Heart left ventricle (tissue), 16 donors: ENCODE data around the gene PDIA3. TPM values are rescaled to one million over a fixed set of nuclear protein-coding genes. Genes with fewer than 3 reads are reported as not detected.

Experiments used
- ATAC-seq, 4 donors: fragments of 200-7000 bp; cut with Tn5 transposase; one replicate each; pipeline ENCODE4 v1.9.1; 2020 to 2022; ENCODE audit warnings: moderate library complexity in 4 of 4, mild to moderate bottlenecking in 3 of 4, moderate number of reproducible peaks in 1 of 4
- DNase-seq, 5 donors: peaks; one replicate each; pipeline ENCODE4 v3.0.0-alpha.2; 2020
- H3K27ac ChIP-seq, 12 donors: fragments of 200-600 bp; sonication (generic) in 4 of 12; one replicate each; pipeline versions ENCODE4 v1.5.0 to v1.8.0; 2016 to 2022; ENCODE audit warnings: mild to moderate bottlenecking in 2 of 12
- H3K27me3 ChIP-seq, 9 donors: fragments of 200-600 bp; sonication (generic) in 2 of 9; one replicate each; pipeline versions ENCODE4 v1.5.1 to v1.8.0; 2016 to 2022; ENCODE audit warnings: mild to moderate bottlenecking in 3 of 9
- H3K36me3 ChIP-seq, 9 donors: fragments of 200-600 bp; sonication (generic) in 2 of 9; one replicate each; pipeline versions ENCODE4 v1.5.0 to v1.8.0; 2018 to 2022; ENCODE audit warnings: mild to moderate bottlenecking in 2 of 9
- H3K4me1 ChIP-seq, 12 donors: fragments of 200-600 bp; sonication (generic) in 4 of 12; one replicate each; pipeline versions ENCODE4 v1.5.0 to v1.8.0; 2016 to 2022; ENCODE audit warnings: mild to moderate bottlenecking in 3 of 12
- H3K4me3 ChIP-seq, 12 donors: fragments of 200-600 bp; sonication (generic) in 4 of 12; one replicate each; pipeline versions ENCODE4 v1.5.0 to v1.8.0; 2017 to 2022; ENCODE audit warnings: mild to moderate bottlenecking in 9 of 12, moderate library complexity in 4 of 12
- H3K9me3 ChIP-seq, 12 donors: fragments of 200-600 bp; sonication (generic) in 4 of 12; one replicate each; pipeline versions ENCODE4 v1.5.0 to v1.8.0; 2016 to 2022; ENCODE audit warnings: mild to moderate bottlenecking in 1 of 12
- POLR2A ChIP-seq, 2 donors: fragments of 450-650 bp; IDR thresholded peaks; one replicate each; pipeline ENCODE4 v1.6.1; 2017; ENCODE audit warnings: antibody characterized with exemption in 2 of 2, mild to moderate bottlenecking in 2 of 2, moderate library complexity in 2 of 2
- WGBS, 4 donors: extraction: QIAGEN DNeasy Blood & Tissue Kit in 2 of 4; methylation state at CpG; one replicate each; pipeline versions ENCODE4 v1.1.5 to v1.1.7; 2013 to 2018; 5-methylcytosine and 5-hydroxymethylcytosine counted together
- intact Hi-C, 10 donors: fragments of 100-400 bp; cut with DNase I; formaldehyde crosslinking; loops; one replicate each; pipeline versions ENCODE4 v1.11.1 to v1.14.2; 2022
- polyA plus RNA-seq, 2 donors: library from polyadenylated mRNA; stranded (reverse); fragments of 200-250 nt; gene quantifications; one replicate each; pipeline ENCODE4 v1.2.3, GENCODE V29; 2013
- total RNA-seq, 9 donors: library from RNA; depleted of rRNA in 2 of 9; stranded (reverse); fragments of >200 nt in 2 of 9; fragmentation: NEBNext Ultra II Directional in 3 of 9; extraction: Animal tissue kit (Norgen Biotek cat#: 25700) in 3 of 9; gene quantifications; one replicate each; pipeline versions ENCODE4 v1.1.0 to v1.2.4, GENCODE V29; 2016 to 2023
- TF ChIP-seq, protein P1 (sequence below), 12 donors: fragments of 200-600 bp; sonication (generic) in 4 of 12; IDR thresholded peaks; one replicate each; pipeline versions ENCODE4 v1.5.0 to v1.8.0; 2018 to 2022; ENCODE audit warnings: antibody characterized with exemption in 12 of 12, mild to moderate bottlenecking in 5 of 12
- donor health status: ischemic (EF 13 %, LVEDD 7.1; RV severe dilation, severe dysfunction).
- donor health status: healthy with polysubstance abuse.
- donor health status: DM: no; HTN: yes; CAD: no.
- donor health status: DM: no; HTN: no; CAD: no.
- donor health status: ischemic (EF 25% LVEDD 6.9; RV normal size, moderate dysfunction).
- donor health status: ischemic (EF 25% LVEDD 5.7; RV mildly dilated, moderate dysfunction).
- donor health status: healthy.
- donor health status: DM: yes; HTN: yes; CAD: no.
- donor health status: ischemic (EF 35%, LVEDD 5.7; RV mildly dilated, moderate dysfunction).
- donor health status: nonischemic (EF 11% LVEDD 7.7; RV severe dilation, severe dysfunction).
- donor health status: DM: yes; HTN: yes; CAD: no.
- donor health status: PGD.
- donor health status: ischemic (EF 29% LVEDD 5.4; RV normal size, mild dysfunction).
- donor health status: nonischemic (EF 23%, LVEDD 6.1; RV moderate dilation, normal function).

Gene PDIA3
- total and polyA plus RNA-seq, 11 donors, result 57.2 to 278 (median 172) TPM

DNA sequence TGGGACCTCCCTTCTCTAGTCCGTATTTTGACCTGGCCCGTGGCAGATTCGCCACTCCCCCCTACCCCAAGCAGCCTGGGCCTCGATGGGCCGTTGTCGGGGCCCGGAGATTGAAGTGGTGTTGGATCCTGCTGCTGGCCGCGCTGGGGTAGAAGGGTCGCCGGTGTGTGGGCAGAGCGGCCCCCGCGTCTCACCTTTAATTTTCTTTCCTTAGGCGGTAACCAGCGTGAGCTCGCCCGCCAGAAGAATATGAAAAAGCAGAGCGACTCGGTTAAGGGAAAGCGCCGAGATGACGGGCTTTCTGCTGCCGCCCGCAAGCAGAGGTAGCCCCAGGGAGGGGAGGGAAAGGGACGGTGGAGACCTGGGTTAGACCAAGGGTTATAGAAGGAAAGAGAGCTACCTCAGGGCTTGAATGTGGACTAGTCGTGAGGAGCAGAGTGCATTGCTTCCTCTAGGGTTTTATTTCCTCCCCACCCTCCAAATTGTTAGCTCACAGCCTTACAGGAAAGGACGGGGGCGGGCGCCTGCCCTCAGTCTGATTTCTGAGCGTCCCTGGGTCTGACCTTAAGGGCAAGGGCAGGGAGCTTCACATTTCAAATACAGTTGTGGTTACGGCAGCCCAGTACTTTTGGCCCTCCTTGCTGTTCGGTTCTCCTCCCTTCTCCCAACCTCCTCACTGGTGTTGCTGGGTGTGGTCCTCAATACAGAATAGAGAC, 46.7 kb downstream of the PDIA3 start:
- intact Hi-C loops, result loop anchor here in 2 of 10 donors (1.0 to 5.0 kb wide), 2 partner anchors 31 to 634 kb away; partner anchors contain the start of genes CTDSPL2 (in 1 of the 2) and MFAP1 (in 1 of the 2)
- peak in 4 of 5 donors; percentile 44 to 67 (median 62) for DNase-seq
- Histone ChIP-seq H3K36me3 (peaks cover 0 to 49% (median 42%) of the 10 kb centered on the region in 9 donors), H3K27ac (peak overlapping the region; percentile 84 to 100 (median 96)), H3K4me3 (peak overlapping the region; percentile 60 to 100 (median 85)), H3K4me1 (peaks cover 4 to 55% (median 41%) of the 10 kb centered on the region in 12 donors), H3K9me3 (no peaks in the 10 kb centered on the region), H3K27me3 (no peaks in the 10 kb centered on the region)
- 0 to 1% (median 1%) methylated on average over 31 to 33 of the region's 33 CpGs for WGBS, 4 donors
- TF ChIP-seq, protein P1, sequence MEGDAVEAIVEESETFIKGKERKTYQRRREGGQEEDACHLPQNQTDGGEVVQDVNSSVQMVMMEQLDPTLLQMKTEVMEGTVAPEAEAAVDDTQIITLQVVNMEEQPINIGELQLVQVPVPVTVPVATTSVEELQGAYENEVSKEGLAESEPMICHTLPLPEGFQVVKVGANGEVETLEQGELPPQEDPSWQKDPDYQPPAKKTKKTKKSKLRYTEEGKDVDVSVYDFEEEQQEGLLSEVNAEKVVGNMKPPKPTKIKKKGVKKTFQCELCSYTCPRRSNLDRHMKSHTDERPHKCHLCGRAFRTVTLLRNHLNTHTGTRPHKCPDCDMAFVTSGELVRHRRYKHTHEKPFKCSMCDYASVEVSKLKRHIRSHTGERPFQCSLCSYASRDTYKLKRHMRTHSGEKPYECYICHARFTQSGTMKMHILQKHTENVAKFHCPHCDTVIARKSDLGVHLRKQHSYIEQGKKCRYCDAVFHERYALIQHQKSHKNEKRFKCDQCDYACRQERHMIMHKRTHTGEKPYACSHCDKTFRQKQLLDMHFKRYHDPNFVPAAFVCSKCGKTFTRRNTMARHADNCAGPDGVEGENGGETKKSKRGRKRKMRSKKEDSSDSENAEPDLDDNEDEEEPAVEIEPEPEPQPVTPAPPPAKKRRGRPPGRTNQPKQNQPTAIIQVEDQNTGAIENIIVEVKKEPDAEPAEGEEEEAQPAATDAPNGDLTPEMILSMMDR (IDR thresholded peaks at IDR 0.05), result peak in 1 of 12 donors; percentile 9
- no peak for TF ChIP-seq POLR2A (IDR thresholded peaks at IDR 0.05)
- peak in 3 of 4 donors; percentile 2 to 40 (median 23) for ATAC-seq

DNA sequence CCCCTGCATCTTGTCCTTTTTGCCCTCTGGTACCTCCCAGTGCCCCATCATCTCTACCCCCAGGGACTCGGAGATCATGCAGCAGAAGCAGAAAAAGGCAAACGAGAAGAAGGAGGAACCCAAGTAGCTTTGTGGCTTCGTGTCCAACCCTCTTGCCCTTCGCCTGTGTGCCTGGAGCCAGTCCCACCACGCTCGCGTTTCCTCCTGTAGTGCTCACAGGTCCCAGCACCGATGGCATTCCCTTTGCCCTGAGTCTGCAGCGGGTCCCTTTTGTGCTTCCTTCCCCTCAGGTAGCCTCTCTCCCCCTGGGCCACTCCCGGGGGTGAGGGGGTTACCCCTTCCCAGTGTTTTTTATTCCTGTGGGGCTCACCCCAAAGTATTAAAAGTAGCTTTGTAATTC, 47.4 kb downstream of the PDIA3 start:
- TF ChIP-seq POLR2A (IDR thresholded peaks at IDR 0.05), result no peak
- TF ChIP-seq, protein P1 (IDR thresholded peaks at IDR 0.05), result no peak
- intact Hi-C loops, result loop anchor here in 1 of 10 donors (5.0 kb wide), 1 partner anchor 634 kb away; the partner anchor contains the start of gene CTDSPL2
- peak overlapping the region; percentile 60 to 100 (median 85) for H3K4me3 ChIP-seq
- 73 to 80% (median 77%) methylated on average over 10 of the region's 10 CpGs for WGBS, 4 donors
- peaks cover 4 to 61% (median 45%) of the 10 kb centered on the region in 12 donors for H3K4me1 ChIP-seq
- no peaks in the 10 kb centered on the region for H3K27me3 ChIP-seq
- DNase-seq, result no peak
- peak overlapping the region in 11 of 12 donors; percentile 92 to 100 (median 97) for H3K27ac ChIP-seq
- no peak for ATAC-seq
- no peaks in the 10 kb centered on the region for H3K9me3 ChIP-seq
- H3K36me3 ChIP-seq, result peaks cover 0 to 55% (median 46%) of the 10 kb centered on the region in 9 donors

DNA sequence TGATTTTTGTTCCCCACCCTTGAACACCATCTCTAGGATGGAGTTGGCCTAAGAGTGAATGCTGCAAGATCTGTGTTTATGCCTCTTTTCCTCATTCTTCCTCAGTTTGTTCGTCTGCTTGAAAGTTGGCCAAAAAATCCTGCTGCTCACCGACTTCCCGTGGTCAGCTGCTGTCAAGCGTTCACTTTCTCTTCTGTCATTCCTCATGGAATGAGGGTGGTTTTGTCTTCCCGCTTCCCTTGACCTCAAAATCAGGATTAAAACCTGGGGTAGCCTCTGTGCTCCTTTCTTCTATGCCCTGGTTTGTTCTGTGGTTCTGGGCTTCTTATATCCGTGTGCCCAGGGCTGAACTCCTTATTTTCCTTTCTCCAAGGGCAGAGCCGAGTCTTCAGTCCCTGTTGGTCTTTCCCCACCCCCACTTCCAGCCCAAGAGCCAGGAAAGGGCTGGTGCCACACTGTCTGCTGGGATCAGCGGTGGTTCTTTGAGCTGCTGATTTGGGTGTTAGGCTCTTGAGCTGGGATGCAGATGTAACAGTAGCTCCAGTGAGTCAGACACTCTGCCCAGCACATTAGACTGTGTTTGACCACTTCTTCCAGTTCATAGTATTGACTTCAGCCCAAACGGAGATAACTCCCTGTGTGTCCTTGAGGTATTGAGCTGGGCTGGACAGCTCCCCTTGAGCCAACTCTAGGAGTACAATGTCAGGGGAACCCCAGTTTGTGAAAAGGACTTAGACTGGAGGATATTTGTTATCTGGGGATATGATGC, 48.2 kb downstream of the PDIA3 start:
- DNase-seq, result peak in 2 of 5 donors; percentile 25 to 31
- H3K9me3 ChIP-seq, result no peaks in the 10 kb centered on the region
- H3K4me3 ChIP-seq, result peak overlapping the region in 5 of 12 donors; percentile 69 to 95 (median 94)
- peak overlapping the region in 10 of 12 donors; percentile 9 to 100 (median 96) for H3K27ac ChIP-seq
- H3K27me3 ChIP-seq, result no peaks in the 10 kb centered on the region
- H3K36me3 ChIP-seq, result peaks cover 0 to 63% (median 53%) of the 10 kb centered on the region in 9 donors
- 60 to 70% (median 61%) methylated on average over 9 of the region's 9 CpGs for WGBS, 4 donors
- ATAC-seq, result no peak
- intact Hi-C loops, result loop anchor here in 1 of 10 donors (5.0 kb wide), 1 partner anchor 633 kb away; the partner anchor contains the start of gene CTDSPL2
- peaks cover 4 to 65% (median 46%) of the 10 kb centered on the region in 12 donors for H3K4me1 ChIP-seq
- TF ChIP-seq POLR2A (IDR thresholded peaks at IDR 0.05), result no peak
- TF ChIP-seq, protein P1 (IDR thresholded peaks at IDR 0.05), result no peak
